C4-2B (cell line): ENCODE data around the gene KIF13A.

Experiments used
- ZFX ChIP-seq: fragments of 450-650 bp; IDR thresholded peaks from 2 replicates; pipeline ENCODE4 v1.6.1; 2017
- TF ChIP-seq, protein P1 (sequence below): fragments of 450-650 bp; conservative IDR thresholded peaks from 2 replicates; pipeline ENCODE4 v1.5.1; 2017; ENCODE audit warnings: mild to moderate bottlenecking

DNA sequence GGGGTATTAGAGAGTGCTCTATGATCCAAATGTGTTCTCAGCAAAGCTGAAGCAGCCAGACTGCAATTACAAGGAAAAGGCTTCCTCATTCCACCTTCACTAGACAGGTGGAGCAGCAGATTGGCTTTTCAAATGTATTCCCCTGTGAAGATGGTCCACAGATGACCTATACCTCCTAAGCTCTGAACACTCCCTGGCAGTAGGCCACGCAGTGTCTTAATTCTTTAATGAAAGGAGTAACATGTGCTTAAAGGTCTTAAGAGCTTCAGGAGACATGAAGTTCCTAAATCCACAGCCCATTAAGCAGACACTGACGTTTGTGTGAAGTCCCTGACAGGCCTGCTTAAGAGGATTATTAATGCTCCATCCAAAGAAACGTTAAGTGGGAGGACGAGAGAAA lies 141.8 kb downstream of the KIF13A start:
- TF ChIP-seq, protein P1, sequence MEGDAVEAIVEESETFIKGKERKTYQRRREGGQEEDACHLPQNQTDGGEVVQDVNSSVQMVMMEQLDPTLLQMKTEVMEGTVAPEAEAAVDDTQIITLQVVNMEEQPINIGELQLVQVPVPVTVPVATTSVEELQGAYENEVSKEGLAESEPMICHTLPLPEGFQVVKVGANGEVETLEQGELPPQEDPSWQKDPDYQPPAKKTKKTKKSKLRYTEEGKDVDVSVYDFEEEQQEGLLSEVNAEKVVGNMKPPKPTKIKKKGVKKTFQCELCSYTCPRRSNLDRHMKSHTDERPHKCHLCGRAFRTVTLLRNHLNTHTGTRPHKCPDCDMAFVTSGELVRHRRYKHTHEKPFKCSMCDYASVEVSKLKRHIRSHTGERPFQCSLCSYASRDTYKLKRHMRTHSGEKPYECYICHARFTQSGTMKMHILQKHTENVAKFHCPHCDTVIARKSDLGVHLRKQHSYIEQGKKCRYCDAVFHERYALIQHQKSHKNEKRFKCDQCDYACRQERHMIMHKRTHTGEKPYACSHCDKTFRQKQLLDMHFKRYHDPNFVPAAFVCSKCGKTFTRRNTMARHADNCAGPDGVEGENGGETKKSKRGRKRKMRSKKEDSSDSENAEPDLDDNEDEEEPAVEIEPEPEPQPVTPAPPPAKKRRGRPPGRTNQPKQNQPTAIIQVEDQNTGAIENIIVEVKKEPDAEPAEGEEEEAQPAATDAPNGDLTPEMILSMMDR: no peak
- no peak for TF ChIP-seq ZFX
